ENCODE measurements around the gene SAA2. TPM values are rescaled to one million over a fixed set of nuclear protein-coding genes. Genes with fewer than 3 reads are reported as not detected.
A peak's percentile ranks its signal among the peaks of the same experiment; 100 is the strongest.

SAA2 gene
- total RNA-seq (2021) = not detected in 2 replicates
- long read RNA-seq = 0 reads

- Histone ChIP-seq H3K79me2 (ENCODE audit: insufficient read depth, low read length) (no peaks in the 10 kb centered on the region), H3K9ac (ENCODE audit: extremely low read depth, insufficient read length, low read length) (no peak within 1 kb of the TSS), H3K4me1 (ENCODE audit: insufficient read depth, low read length) (no peaks in the 10 kb centered on the region), H4K20me1 (ENCODE audit: control insufficient read depth, insufficient read depth, insufficient read length) (no peaks in the 10 kb centered on the region), H2BK5ac (ENCODE audit: insufficient read length, low read length) (no peak within 1 kb of the TSS), H3T11ph (ENCODE audit: low read length) (no peak within 1 kb of the TSS), H3K9me3 (ENCODE audit: control insufficient read depth, low read depth, low read length) (no peaks in the 10 kb centered on the region), H3K4me2 (ENCODE audit: insufficient read depth, insufficient read length, low read length) (no peak within 1 kb of the TSS), H2AFZ (ENCODE audit: low read length) (no peak within 1 kb of the TSS), H3K23ac (ENCODE audit: insufficient read length, low read depth, low read length) (no peak within 1 kb of the TSS), H3K79me1 (ENCODE audit: insufficient read depth, low read depth, low read length, poor library complexity, severe bottlenecking) (no peaks in the 10 kb centered on the region), H3K56ac (ENCODE audit: insufficient read length, low read depth, low read length) (no peak within 1 kb of the TSS), H4K8ac (replicated peaks; ENCODE audit: insufficient read length, low read depth, low read length) (no peak within 1 kb of the TSS), H3K27ac (ENCODE audit: insufficient read length, low read depth, low read length) (no peak within 1 kb of the TSS), H2BK15ac (ENCODE audit: low read depth, low read length) (no peak within 1 kb of the TSS), H4K5ac (ENCODE audit: insufficient read length, low read depth, low read length) (no peak within 1 kb of the TSS), H2AK5ac (ENCODE audit: insufficient read length, low read length) (no peak within 1 kb of the TSS), H3K14ac (ENCODE audit: insufficient read depth, low read length) (no peak within 1 kb of the TSS), H4K91ac (ENCODE audit: insufficient read length, low read depth, low read length) (no peak within 1 kb of the TSS), H3K23me2 (ENCODE audit: insufficient read length, low read depth, low read length, poor library complexity, severe bottlenecking) (no peaks in the 10 kb centered on the region), H3K18ac (ENCODE audit: insufficient read length, low read depth, low read length) (no peak within 1 kb of the TSS), H2BK120ac (ENCODE audit: low read depth, low read length, poor library complexity, severe bottlenecking) (no peak within 1 kb of the TSS), H2BK20ac (ENCODE audit: low read depth, low read length, poor library complexity, severe bottlenecking) (no peak within 1 kb of the TSS), H2BK12ac (ENCODE audit: insufficient read length, low read depth, low read length) (no peak within 1 kb of the TSS), H3K27me3 (ENCODE audit: insufficient read depth, low read length) (no peaks in the 10 kb centered on the region), H3K4ac (ENCODE audit: low read depth, low read length) (no peak within 1 kb of the TSS)
- Mint-ChIP-seq H3K9me3 (peaks cover 4% of the 10 kb centered on the region in 2 experiments), H3K36me3 (ENCODE audit: insufficient read depth in 1 of 3, low read depth in 3 of 3) (peaks cover 0 to 1% (median 0%) of the 10 kb centered on the region in 3 experiments; a peak in 1 of 7 replicates), H3K4me3 (no peak within 1 kb of the TSS), H3K27ac (peak within 1 kb of the TSS in 1 of 3 experiments; percentile 77; a peak in 2 of 7 replicates), H3K27me3 (ENCODE audit: low read depth) (no peaks in the 10 kb centered on the region; the same call in 1 of the 2 replicates), H3K4me1 (peaks cover 0 to 2% of the 10 kb centered on the region in 2 experiments; a peak in 1 of 4 replicates)
- no CpG with 5 or more reads among the region's 5 CpGs for WGBS (ENCODE audit: extremely low coverage, insufficient read length, low lambda C conversion rate)
- no peak for TF ChIP-seq CTCF (conservative IDR thresholded peaks at IDR 0.05)
- no peak for DNase-seq
These were observed at the start of gene SAA2 for GRCh38 chr11:18248561-18248960. SAA2 (minus strand) TSS chr11:18248668; CDS start chr11:18248011, 657 bp downstream.

Measured in H9 (cell line).